Mesendoderm (in vitro differentiated cells): ENCODE results near the gene PYGB.

Experiments
- DNase-seq: peaks from one replicate; pipeline ENCODE4 v3.0.0; 2013
- H2AK5ac ChIP-seq: 2 replicates; pipeline ENCODE4 v1.6.1; 2013; ENCODE audit warnings: low read length, inconsistent platforms
- H2BK120ac ChIP-seq: 2 replicates; pipeline ENCODE4 v1.6.1; 2013; ENCODE audit warnings: low read depth, mild to moderate bottlenecking, low read length, moderate library complexity, mixed read lengths
- H2BK15ac ChIP-seq: replicated peaks from 2 replicates; pipeline ENCODE4 v1.6.1; 2013; ENCODE audit warnings: low read depth, mild to moderate bottlenecking, moderate library complexity
- H2BK5ac ChIP-seq: 2 replicates; pipeline ENCODE4 v1.6.1; 2013; ENCODE audit warnings: low read length, inconsistent platforms
- H3K18ac ChIP-seq: 2 replicates; pipeline ENCODE4 v1.6.1; 2013; ENCODE audit warnings: mild to moderate bottlenecking, low read length, mixed read lengths
- H3K23ac ChIP-seq: one replicate; pipeline ENCODE4 v1.6.1; 2013; ENCODE audit warnings: low read length
- H3K27ac ChIP-seq: 2 replicates; pipeline ENCODE4 v1.5.1; 2013; ENCODE audit warnings: low read depth, mild to moderate bottlenecking, inconsistent platforms, low read length, moderate library complexity
- H3K27me3 ChIP-seq: 2 replicates; pipeline ENCODE4 v1.6.1; 2013; ENCODE audit warnings: low read length, control low read depth, mild to moderate bottlenecking, inconsistent platforms; ENCODE audit not compliant: insufficient read depth, poor library complexity
- H3K36me3 ChIP-seq: 2 replicates; pipeline ENCODE4 v1.6.1; 2013; ENCODE audit warnings: low read length, inconsistent platforms; ENCODE audit not compliant: control insufficient read depth, insufficient read depth
- H3K4ac ChIP-seq: one replicate; pipeline ENCODE4 v1.6.1; 2013; ENCODE audit warnings: low read depth, mild to moderate bottlenecking, low read length, moderate library complexity
- H3K4me1 ChIP-seq: 2 replicates; pipeline ENCODE4 v1.6.1; 2013; ENCODE audit warnings: low read depth, low read length, inconsistent platforms; ENCODE audit not compliant: control insufficient read depth
- H3K4me2 ChIP-seq: 2 replicates; pipeline ENCODE4 v1.6.1; 2013; ENCODE audit warnings: low read length
- H3K4me3 ChIP-seq: 2 replicates; pipeline ENCODE4 v1.5.1; 2013; ENCODE audit warnings: mild to moderate bottlenecking, low read length
- H3K56ac ChIP-seq: one replicate; pipeline ENCODE4 v1.6.1; 2013; ENCODE audit warnings: low read length
- H3K79me1 ChIP-seq: 2 replicates; pipeline ENCODE4 v1.6.1; 2013; ENCODE audit warnings: low read length, inconsistent platforms
- H3K79me2 ChIP-seq: 2 replicates; pipeline ENCODE4 v1.6.1; 2013; ENCODE audit warnings: mild to moderate bottlenecking, low read length; ENCODE audit not compliant: control insufficient read depth, insufficient read depth
- H3K9ac ChIP-seq: 2 replicates; pipeline ENCODE4 v1.6.1; 2013; ENCODE audit warnings: low read length, inconsistent platforms
- H4K5ac ChIP-seq: one replicate; pipeline ENCODE4 v1.6.1; 2013; ENCODE audit warnings: low read length
- H4K8ac ChIP-seq: one replicate; pipeline ENCODE4 v1.6.1; 2013; ENCODE audit warnings: low read depth, mild to moderate bottlenecking, control low read depth, low read length, moderate library complexity
- whole genome bisulfite sequencing: extraction: QIAGEN DNeasy Blood & Tissue Kit; methylation state at CpG from one replicate; pipeline ENCODE4 v1.1.7; 2013; ENCODE audit warnings: low lambda C conversion rate, missing lambda C conversion rate; ENCODE audit not compliant: insufficient coverage; ENCODE audit errors: extremely low coverage; 5-methylcytosine and 5-hydroxymethylcytosine counted together

Gene PYGB

DNA sequence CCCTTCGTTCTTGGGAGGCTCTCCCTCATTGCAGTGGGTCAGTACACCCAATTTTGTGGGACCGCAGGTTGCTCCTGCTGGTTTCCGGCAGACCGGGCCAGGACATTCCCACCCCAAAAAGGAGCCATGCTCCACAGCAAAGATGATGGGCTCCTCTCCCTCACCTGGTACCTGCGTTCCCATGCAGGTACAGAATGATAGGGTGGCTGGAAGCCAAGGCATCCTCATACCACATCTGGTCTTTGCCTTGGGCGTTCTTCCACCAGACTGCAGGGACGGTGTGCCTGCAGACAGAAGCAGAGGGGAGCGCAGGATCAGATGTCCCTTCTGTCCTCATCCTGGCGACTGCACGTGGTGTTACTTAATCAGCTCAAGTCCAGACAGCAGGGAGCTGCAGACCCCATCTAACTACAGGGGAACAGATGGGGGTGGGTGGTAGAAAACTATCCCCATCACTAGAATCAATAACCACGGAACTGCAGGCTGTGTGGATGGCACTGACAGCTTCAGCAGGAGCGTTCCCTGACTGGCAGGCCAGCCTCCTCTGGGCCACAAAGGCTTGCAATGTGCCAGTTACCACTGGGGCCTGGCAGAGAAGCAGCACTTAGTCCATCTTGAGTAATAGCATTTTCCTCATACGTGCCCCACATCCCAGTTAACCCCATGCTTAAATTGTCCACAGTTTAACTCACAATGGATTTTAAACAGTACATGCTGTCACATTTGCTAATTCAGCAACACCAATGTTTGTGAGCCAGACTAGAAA is 72.3 kb downstream of the PYGB start:
- Histone ChIP-seq H3K27ac (no peak overlapping the region), H3K56ac (no peak overlapping the region), H3K4ac (no peak overlapping the region), H3K79me2 (no peaks in the 10 kb centered on the region), H2AK5ac (no peak overlapping the region), H3K4me1 (peaks cover 2% of the 10 kb centered on the region), H3K4me2 (no peak overlapping the region), H3K9ac (no peak overlapping the region), H2BK5ac (no peak overlapping the region), H4K5ac (no peak overlapping the region), H3K36me3 (no peaks in the 10 kb centered on the region), H3K27me3 (no peaks in the 10 kb centered on the region), H3K23ac (peak overlapping the region; percentile 7), H3K4me3 (no peak overlapping the region), H3K79me1 (peaks cover 14% of the 10 kb centered on the region), H3K18ac (no peak overlapping the region), H4K8ac (no peak overlapping the region), H2BK15ac (no peak overlapping the region), H2BK120ac (no peak overlapping the region)
- no CpG with 5 or more reads among the region's 13 CpGs for WGBS
- no peak for DNase-seq

DNA sequence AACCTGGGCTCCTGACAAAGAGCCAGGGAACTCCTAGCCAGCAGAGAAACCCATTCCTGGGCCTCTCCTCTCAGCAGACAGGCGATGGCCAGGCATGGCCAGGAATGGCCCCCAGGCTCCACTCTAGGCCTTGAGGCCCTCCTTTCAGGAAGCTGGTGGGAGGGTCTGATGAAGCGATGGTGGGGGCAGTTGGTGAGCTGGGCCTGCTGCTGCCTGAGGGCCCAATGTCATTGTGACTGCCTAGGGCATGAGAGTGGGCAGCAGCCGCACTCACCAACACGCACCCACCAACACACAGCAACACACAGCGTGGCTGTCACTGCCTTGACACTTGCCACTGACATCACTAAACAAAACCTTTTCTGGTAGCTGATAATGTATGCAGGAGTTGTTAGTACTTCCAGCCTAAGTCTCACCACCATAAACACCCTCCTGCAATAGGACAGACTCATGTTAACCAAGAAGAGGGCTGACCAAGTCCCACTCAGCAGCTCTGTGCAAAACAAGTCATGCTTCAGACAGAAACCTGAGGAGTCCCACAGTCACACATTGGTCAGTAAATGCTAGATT is 73.5 kb downstream of the PYGB start:
- Histone ChIP-seq H3K23ac (no peak overlapping the region), H3K56ac (no peak overlapping the region), H3K4me1 (peaks cover 2% of the 10 kb centered on the region), H2BK15ac (no peak overlapping the region), H2BK120ac (no peak overlapping the region), H3K79me2 (no peaks in the 10 kb centered on the region), H3K27me3 (no peaks in the 10 kb centered on the region), H3K9ac (no peak overlapping the region), H4K8ac (no peak overlapping the region), H3K4me3 (no peak overlapping the region), H3K18ac (no peak overlapping the region), H3K4ac (no peak overlapping the region), H3K27ac (no peak overlapping the region), H3K36me3 (no peaks in the 10 kb centered on the region), H3K4me2 (no peak overlapping the region), H3K79me1 (peaks cover 15% of the 10 kb centered on the region), H2BK5ac (no peak overlapping the region), H4K5ac (no peak overlapping the region), H2AK5ac (no peak overlapping the region)
- no peak for DNase-seq
- no CpG with 5 or more reads among the region's 5 CpGs for WGBS

DNA sequence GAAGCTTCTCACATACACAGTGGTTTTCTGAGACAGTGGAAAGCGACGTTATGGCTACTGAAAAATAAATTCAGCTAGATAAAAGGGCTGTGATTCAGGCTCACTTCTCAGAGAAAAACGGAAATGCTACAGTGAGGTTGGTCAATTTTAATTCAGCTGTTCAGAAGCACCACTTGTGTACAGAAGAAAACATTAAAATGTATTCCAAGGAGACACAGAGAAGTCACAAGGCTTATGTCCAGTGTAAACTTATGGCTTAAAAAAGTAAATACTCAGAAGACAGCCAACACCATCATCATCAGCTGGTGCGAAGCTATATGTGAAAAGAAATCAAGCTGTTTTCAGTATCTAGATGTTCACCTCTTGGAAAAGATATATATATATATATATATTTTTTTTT is 74.1 kb downstream of the PYGB start:
- Histone ChIP-seq H3K27ac (no peak overlapping the region), H3K4me3 (no peak overlapping the region), H2AK5ac (no peak overlapping the region), H4K8ac (no peak overlapping the region), H3K18ac (no peak overlapping the region), H3K79me2 (no peaks in the 10 kb centered on the region), H2BK15ac (no peak overlapping the region), H3K27me3 (no peaks in the 10 kb centered on the region), H3K36me3 (no peaks in the 10 kb centered on the region), H3K23ac (no peak overlapping the region), H3K4me1 (peaks cover 2% of the 10 kb centered on the region), H3K56ac (no peak overlapping the region), H3K79me1 (peaks cover 15% of the 10 kb centered on the region), H3K4ac (no peak overlapping the region), H3K9ac (no peak overlapping the region), H4K5ac (no peak overlapping the region), H2BK5ac (no peak overlapping the region), H2BK120ac (no peak overlapping the region), H3K4me2 (no peak overlapping the region)
- no CpG with 5 or more reads among the region's 4 CpGs for WGBS
- no peak for DNase-seq

DNA sequence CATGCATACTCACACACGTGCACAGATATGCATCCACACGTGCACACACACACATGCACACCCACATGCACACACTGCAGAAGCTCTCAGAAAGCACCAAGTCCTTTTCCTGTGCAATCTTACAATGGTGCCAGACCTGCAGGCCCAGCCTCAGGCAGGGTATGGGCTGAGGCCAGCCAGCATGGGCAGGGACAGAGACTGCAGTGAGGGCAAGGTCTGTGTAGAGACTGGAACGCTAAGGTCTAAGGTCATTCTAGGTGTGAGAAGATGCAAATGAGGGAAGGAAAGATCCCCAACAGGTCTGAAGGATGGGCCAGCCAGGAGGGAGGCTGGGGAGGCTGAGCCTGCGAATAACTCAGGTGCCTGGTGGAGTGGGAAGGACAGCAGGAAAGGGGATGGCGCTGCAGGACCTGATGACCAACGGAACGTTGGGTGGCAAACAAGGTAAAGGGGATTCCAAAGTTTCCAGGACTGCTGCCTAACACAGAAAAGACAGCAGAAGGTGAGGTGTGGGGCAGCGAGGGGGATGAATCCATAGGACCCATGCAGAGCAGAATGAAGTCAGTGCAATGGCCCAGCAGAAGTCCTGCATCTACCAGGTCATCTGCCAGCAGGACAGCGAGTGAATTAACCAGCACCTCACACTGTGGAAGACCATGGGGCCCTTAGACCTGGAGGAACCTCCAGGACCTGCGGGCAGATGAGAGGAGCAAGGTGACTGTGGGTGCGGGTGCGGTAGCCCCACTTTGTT is 75.8 kb downstream of the PYGB start:
- Histone ChIP-seq H4K8ac (no peak overlapping the region), H3K18ac (no peak overlapping the region), H2BK5ac (no peak overlapping the region), H2BK15ac (no peak overlapping the region), H3K27me3 (no peaks in the 10 kb centered on the region), H2AK5ac (no peak overlapping the region), H3K79me2 (no peaks in the 10 kb centered on the region), H2BK120ac (no peak overlapping the region), H3K56ac (no peak overlapping the region), H3K4ac (no peak overlapping the region), H3K9ac (no peak overlapping the region), H3K79me1 (peaks cover 18% of the 10 kb centered on the region), H3K23ac (peak overlapping the region; percentile 50), H3K4me3 (no peak overlapping the region), H3K36me3 (no peaks in the 10 kb centered on the region), H3K4me1 (peaks cover 2% of the 10 kb centered on the region), H3K27ac (no peak overlapping the region), H4K5ac (no peak overlapping the region), H3K4me2 (no peak overlapping the region)
- DNase-seq, result no peak
- no CpG with 5 or more reads among the region's 12 CpGs for WGBS

DNA sequence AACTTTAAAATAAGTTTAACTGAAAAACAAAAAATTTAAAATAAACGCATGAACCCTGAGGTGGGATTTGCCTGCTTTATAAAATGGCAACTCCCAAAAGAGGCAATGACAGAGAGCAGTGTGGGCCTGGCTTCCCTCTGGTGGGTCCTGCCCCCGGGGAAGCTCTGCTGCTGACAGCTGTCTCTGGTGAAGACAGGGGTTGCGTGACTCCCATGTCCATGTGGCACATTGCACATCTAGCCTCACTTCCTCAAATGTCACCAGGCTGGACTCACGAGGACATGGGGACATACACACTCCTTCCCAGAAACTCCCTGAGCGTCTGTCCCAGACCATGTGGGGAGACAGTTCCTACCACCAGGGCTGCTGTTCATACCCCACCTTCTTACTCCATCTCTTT is 76.5 kb downstream of the PYGB start:
- Histone ChIP-seq H2BK5ac (no peak overlapping the region), H3K36me3 (no peaks in the 10 kb centered on the region), H4K8ac (no peak overlapping the region), H3K79me1 (peaks cover 21% of the 10 kb centered on the region), H3K4me2 (no peak overlapping the region), H4K5ac (no peak overlapping the region), H3K27ac (no peak overlapping the region), H2AK5ac (no peak overlapping the region), H3K18ac (no peak overlapping the region), H3K27me3 (no peaks in the 10 kb centered on the region), H3K4me1 (peaks cover 2% of the 10 kb centered on the region), H2BK120ac (no peak overlapping the region), H3K23ac (no peak overlapping the region), H3K4ac (no peak overlapping the region), H3K79me2 (no peaks in the 10 kb centered on the region), H3K4me3 (no peak overlapping the region), H3K9ac (no peak overlapping the region), H3K56ac (no peak overlapping the region), H2BK15ac (no peak overlapping the region)
- no CpG with 5 or more reads among the region's 5 CpGs for WGBS
- no peak for DNase-seq
